CD4-positive, alpha-beta T cell (primary cell): Measurements from ENCODE around the gene VEGFC. TPM values are rescaled to one million over a fixed set of nuclear protein-coding genes. Genes with fewer than 3 reads are reported as not detected.

Experiments used
- ATAC-seq: fragments of 200-7000 bp; cut with Tn5 transposase; one replicate; pipeline ENCODE4 v1.10.0; 2022; ENCODE audit warnings: mild to moderate bottlenecking; ENCODE audit not compliant: poor library complexity
- CTCF ChIA-PET: fragments of 350-600 bp; sonication (Branson Sonifier 250); formaldehyde crosslinking; loops from one replicate; lab custom pipeline; 2021; ENCODE audit warnings: antibody characterized with exemption, inconsistent platforms; lab: Charles Lee
- POLR2A ChIA-PET: fragments of 350-600 bp; sonication (Branson Sonifier 250); formaldehyde crosslinking; loops from one replicate; lab custom pipeline; 2021; ENCODE audit warnings: antibody characterized with exemption, inconsistent platforms; lab: Charles Lee
- DNase-seq, 14 experiments: peaks; one replicate each; pipeline ENCODE4 v3.0.0-alpha.2; 2013 to 2020; ENCODE audit warnings: mixed read lengths in 2 of 14
- H3K27ac ChIP-seq, 2 donors: one replicate each; pipeline versions ENCODE4 v1.5.1 to v1.7.0; 2013; ENCODE audit warnings: low read length in 2 of 2, low read depth in 1 of 2, mild to moderate bottlenecking in 1 of 2
- H3K27me3 ChIP-seq, 2 experiments: 1 replicate in 1 of 2; 2 replicates in 1 of 2; pipeline versions ENCODE4 v1.6.1 to v1.7.0; 2013; ENCODE audit warnings: low read length in 2 of 2, control low read depth in 1 of 2, mild to moderate bottlenecking in 1 of 2, moderate library complexity in 1 of 2; ENCODE audit not compliant: insufficient read depth in 2 of 2, control insufficient read depth in 1 of 2
- H3K36me3 ChIP-seq: one replicate; pipeline ENCODE4 v1.6.1; 2013; ENCODE audit warnings: low read length, control low read depth; ENCODE audit not compliant: insufficient read depth
- H3K4me1 ChIP-seq: one replicate; pipeline ENCODE4 v1.6.1; 2013; ENCODE audit warnings: low read length, control low read depth; ENCODE audit not compliant: insufficient read depth
- H3K4me3 ChIP-seq: one replicate; pipeline ENCODE4 v1.5.1; 2013; ENCODE audit warnings: mild to moderate bottlenecking, low read length, moderate library complexity
- H3K9me3 ChIP-seq, 2 experiments: 1 replicate in 1 of 2; 2 replicates in 1 of 2; pipeline versions ENCODE4 v1.6.1 to v1.7.0; 2013; ENCODE audit warnings: low read length in 2 of 2, mild to moderate bottlenecking in 2 of 2, control low read depth in 1 of 2, moderate library complexity in 1 of 2; ENCODE audit not compliant: control insufficient read depth in 1 of 2, insufficient read depth in 1 of 2
- H3K27ac Mint-ChIP-seq: one replicate; pipeline ENCODE4 v1.8.0; 2020; ENCODE audit warnings: mixed read lengths
- H3K27me3 Mint-ChIP-seq: one replicate; pipeline ENCODE4 v1.8.0; 2021; ENCODE audit warnings: mixed read lengths
- H3K36me3 Mint-ChIP-seq: one replicate; pipeline ENCODE4 v1.8.0; 2021; ENCODE audit warnings: low read depth, mixed read lengths
- H3K4me1 Mint-ChIP-seq: one replicate; pipeline ENCODE4 v1.8.0; 2021; ENCODE audit warnings: low read depth, mixed read lengths
- H3K4me3 Mint-ChIP-seq: one replicate; pipeline ENCODE4 v1.8.0; 2020; ENCODE audit warnings: mild to moderate bottlenecking, mixed read lengths
- H3K9me3 Mint-ChIP-seq: one replicate; pipeline ENCODE4 v1.8.0; 2020; ENCODE audit warnings: mixed read lengths
- intact Hi-C, 2 experiments: fragments of 100-400 bp; cut with DNase I in 1 of 2; cut with micrococcal nuclease in 1 of 2; formaldehyde crosslinking; loops; one replicate each; pipeline versions ENCODE4 v1.15.1 to v1.9.0; 2023 to 2025; cut with DNase I, micrococcal nuclease
- total RNA-seq, 174 experiments: library from RNA in 2 of 174; stranded (reverse) in 2 of 174; gene quantifications; one replicate each; pipeline ENCODE4 v1.2.3 and lab custom pipeline; 2021 to 2026
- TF ChIP-seq, protein P1 (sequence below): fragments of 200-600 bp; IDR thresholded peaks from one replicate; pipeline ENCODE4 v1.8.0; 2022; ENCODE audit warnings: antibody characterized with exemption, mild to moderate bottlenecking

Gene VEGFC
- total RNA-seq, 2 experiments from 2014 or later: not detected

GRCh38 chr4:176817204-176817603 is 24.5 kb upstream of the VEGFC start:
- H3K4me3 Mint-ChIP-seq: no peak overlapping the region
- Histone ChIP-seq H3K27ac (no peak overlapping the region), H3K4me3 (no peak overlapping the region), H3K4me1 (no peaks in the 10 kb centered on the region), H3K9me3 (peaks cover 0 to 5% of the 10 kb centered on the region in 2 experiments), H3K27me3 (no peaks in the 10 kb centered on the region), H3K36me3 (no peaks in the 10 kb centered on the region)
- intact Hi-C loops: no loop called here
- CTCF ChIA-PET: no interaction called here
- no peaks in the 10 kb centered on the region for H3K36me3 Mint-ChIP-seq
- no peaks in the 10 kb centered on the region for H3K27me3 Mint-ChIP-seq
- no peak for DNase-seq
- POLR2A ChIA-PET: no interaction called here
- TF ChIP-seq, protein P1, sequence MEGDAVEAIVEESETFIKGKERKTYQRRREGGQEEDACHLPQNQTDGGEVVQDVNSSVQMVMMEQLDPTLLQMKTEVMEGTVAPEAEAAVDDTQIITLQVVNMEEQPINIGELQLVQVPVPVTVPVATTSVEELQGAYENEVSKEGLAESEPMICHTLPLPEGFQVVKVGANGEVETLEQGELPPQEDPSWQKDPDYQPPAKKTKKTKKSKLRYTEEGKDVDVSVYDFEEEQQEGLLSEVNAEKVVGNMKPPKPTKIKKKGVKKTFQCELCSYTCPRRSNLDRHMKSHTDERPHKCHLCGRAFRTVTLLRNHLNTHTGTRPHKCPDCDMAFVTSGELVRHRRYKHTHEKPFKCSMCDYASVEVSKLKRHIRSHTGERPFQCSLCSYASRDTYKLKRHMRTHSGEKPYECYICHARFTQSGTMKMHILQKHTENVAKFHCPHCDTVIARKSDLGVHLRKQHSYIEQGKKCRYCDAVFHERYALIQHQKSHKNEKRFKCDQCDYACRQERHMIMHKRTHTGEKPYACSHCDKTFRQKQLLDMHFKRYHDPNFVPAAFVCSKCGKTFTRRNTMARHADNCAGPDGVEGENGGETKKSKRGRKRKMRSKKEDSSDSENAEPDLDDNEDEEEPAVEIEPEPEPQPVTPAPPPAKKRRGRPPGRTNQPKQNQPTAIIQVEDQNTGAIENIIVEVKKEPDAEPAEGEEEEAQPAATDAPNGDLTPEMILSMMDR: no peak
- H3K4me1 Mint-ChIP-seq: no peaks in the 10 kb centered on the region
- H3K27ac Mint-ChIP-seq: no peak overlapping the region
- peaks cover 2% of the 10 kb centered on the region for H3K9me3 Mint-ChIP-seq
- no peak for ATAC-seq

DNA sequence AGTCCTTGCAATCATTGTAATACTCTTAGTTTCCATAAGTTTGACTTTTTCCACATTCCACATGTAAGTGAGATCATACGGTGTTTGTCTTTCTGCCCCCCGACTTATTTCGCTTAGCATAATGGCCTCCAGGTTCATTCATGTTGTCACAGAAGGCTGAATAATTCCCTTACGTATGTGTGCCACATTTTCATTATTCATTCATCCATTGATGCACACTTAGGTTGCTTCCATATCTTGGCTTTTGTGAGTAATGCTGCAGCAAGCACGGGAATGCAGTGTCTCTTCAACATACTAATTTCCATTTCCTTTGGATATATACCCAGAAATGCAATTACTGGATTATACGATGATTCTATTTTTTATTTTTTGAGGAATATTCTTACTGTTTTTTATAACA is 22.0 kb upstream of the VEGFC start:
- Mint-ChIP-seq H3K9me3 (peaks cover 2% of the 10 kb centered on the region), H3K4me3 (no peak overlapping the region), H3K27me3 (no peaks in the 10 kb centered on the region), H3K36me3 (no peaks in the 10 kb centered on the region), H3K4me1 (no peaks in the 10 kb centered on the region), H3K27ac (no peak overlapping the region)
- peaks cover 0 to 5% of the 10 kb centered on the region in 2 experiments for H3K9me3 ChIP-seq
- DNase-seq (no peak), ATAC-seq (no peak)
- no peaks in the 10 kb centered on the region for H3K4me1 ChIP-seq
- intact Hi-C loops: no loop called here
- H3K36me3 ChIP-seq: no peaks in the 10 kb centered on the region
- ChIA-PET POLR2A (no interaction called here), CTCF (no interaction called here)
- H3K4me3 ChIP-seq: no peak overlapping the region
- TF ChIP-seq, protein P1: no peak
- H3K27ac ChIP-seq: no peak overlapping the region
- no peaks in the 10 kb centered on the region for H3K27me3 ChIP-seq

DNA sequence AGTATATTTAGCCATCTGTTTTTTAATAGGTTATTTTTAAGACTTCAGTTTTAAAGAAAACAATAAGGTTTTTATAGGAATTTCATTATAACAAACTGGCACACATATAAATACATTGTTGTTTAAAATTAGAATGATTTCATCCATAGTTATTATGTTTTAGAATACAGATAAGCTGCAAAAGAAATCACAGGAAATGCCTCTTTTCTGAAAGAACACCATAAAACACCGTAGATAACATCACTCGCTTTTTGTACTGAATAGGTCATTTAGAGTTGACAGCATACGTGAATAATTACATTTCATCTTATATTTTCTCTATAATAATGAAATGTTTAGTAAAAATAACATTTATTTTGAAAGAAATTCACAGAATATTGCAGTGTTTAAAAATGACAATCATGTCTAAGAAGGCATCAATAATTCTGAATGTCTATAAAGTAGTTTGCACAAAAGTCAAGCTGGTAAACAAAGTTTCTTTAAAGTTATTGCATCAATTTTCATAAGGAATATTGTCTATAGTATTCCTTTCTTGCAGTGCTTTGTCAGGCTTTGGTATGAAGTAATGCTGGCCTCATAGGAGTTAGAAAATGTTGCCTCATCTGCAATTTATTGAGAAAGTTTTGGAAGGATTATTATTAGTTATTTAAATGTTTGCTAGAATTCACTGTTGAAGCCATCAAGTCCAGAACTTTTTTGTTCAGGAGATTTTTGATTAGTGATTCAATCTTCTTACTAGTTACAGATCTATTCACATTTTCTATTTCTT is 17.9 kb upstream of the VEGFC start:
- Histone ChIP-seq H3K4me1 (no peaks in the 10 kb centered on the region), H3K9me3 (peaks cover 0 to 5% of the 10 kb centered on the region in 2 experiments), H3K36me3 (no peaks in the 10 kb centered on the region), H3K27me3 (no peaks in the 10 kb centered on the region), H3K27ac (no peak overlapping the region), H3K4me3 (no peak overlapping the region)
- ATAC-seq (no peak), DNase-seq (no peak)
- H3K4me1 Mint-ChIP-seq: no peaks in the 10 kb centered on the region
- H3K27me3 Mint-ChIP-seq: no peaks in the 10 kb centered on the region
- H3K4me3 Mint-ChIP-seq: no peak overlapping the region
- ChIA-PET POLR2A (no interaction called here), CTCF (no interaction called here)
- TF ChIP-seq, protein P1: no peak
- peaks cover 11% of the 10 kb centered on the region for H3K9me3 Mint-ChIP-seq
- intact Hi-C loops: no loop called here
- H3K27ac Mint-ChIP-seq: no peak overlapping the region
- H3K36me3 Mint-ChIP-seq: no peaks in the 10 kb centered on the region
